Activated CD4-positive, alpha-beta memory T cell treated with anti-CD3 and anti-CD28 coated beads, Interleukin-2, amount 10 ng/mL, durations not matched to agents 7 days and 5 days (primary cell): ENCODE measurements around the gene AMBRA1. TPM values are rescaled to one million over a fixed set of nuclear protein-coding genes. Genes with fewer than 3 reads are reported as not detected.

Experiments used
- CTCF ChIA-PET: fragments of 350-600 bp; sonication (Branson Sonifier 250); formaldehyde crosslinking; loops from one replicate; lab custom pipeline; 2021; ENCODE audit warnings: antibody characterized with exemption, inconsistent platforms; lab: Charles Lee
- POLR2A ChIA-PET: fragments of 350-600 bp; sonication (Branson Sonifier 250); formaldehyde crosslinking; loops from one replicate; lab custom pipeline; 2021; ENCODE audit warnings: antibody characterized with exemption; lab: Charles Lee
- DNase-seq: peaks from one replicate; pipeline ENCODE4 v3.0.0-alpha.2; 2020
- H3K27ac Mint-ChIP-seq: one replicate; pipeline ENCODE4 v1.8.0; 2021; ENCODE audit warnings: mild to moderate bottlenecking, mixed read lengths
- H3K27me3 Mint-ChIP-seq: one replicate; pipeline ENCODE4 v1.8.0; 2021; ENCODE audit warnings: mixed read lengths
- H3K36me3 Mint-ChIP-seq: one replicate; pipeline ENCODE4 v1.8.0; 2021; ENCODE audit warnings: low read depth, mixed read lengths
- H3K4me1 Mint-ChIP-seq: one replicate; pipeline ENCODE4 v1.8.0; 2021; ENCODE audit warnings: mixed read lengths
- H3K4me3 Mint-ChIP-seq: one replicate; pipeline ENCODE4 v1.8.0; 2021; ENCODE audit warnings: mild to moderate bottlenecking, mixed read lengths
- H3K9me3 Mint-ChIP-seq: one replicate; pipeline ENCODE4 v1.8.0; 2021; ENCODE audit warnings: mixed read lengths
- total RNA-seq, 2 experiments: library from RNA; stranded (reverse); gene quantifications; one replicate each; pipeline ENCODE4 v1.2.3, GENCODE V29; 2021

Gene AMBRA1
- total RNA-seq, 2 experiments from 2014 or later: 34.6 to 35.5 TPM

- Mint-ChIP-seq H3K27me3 (no peaks in the 10 kb centered on the region), H3K36me3 (peaks cover 8% of the 10 kb centered on the region), H3K9me3 (no peaks in the 10 kb centered on the region), H3K27ac (no peak overlapping the region), H3K4me3 (no peak overlapping the region), H3K4me1 (no peaks in the 10 kb centered on the region)
- ChIA-PET CTCF (no interaction called here), POLR2A (no interaction called here)
- DNase-seq: no peak
Observed at GRCh38 chr11:46426233-46426991, 167.4 kb downstream of the AMBRA1 start.

- H3K4me1 Mint-ChIP-seq: no peaks in the 10 kb centered on the region
- peaks cover under 1% of the 10 kb centered on the region for H3K36me3 Mint-ChIP-seq
- no peak for DNase-seq
- H3K27me3 Mint-ChIP-seq: no peaks in the 10 kb centered on the region
- H3K9me3 Mint-ChIP-seq: no peaks in the 10 kb centered on the region
- ChIA-PET CTCF (no interaction called here), POLR2A (no interaction called here)
- H3K4me3 Mint-ChIP-seq: no peak overlapping the region
- no peak overlapping the region for H3K27ac Mint-ChIP-seq
Observed at GRCh38 chr11:46422588-46422987, 171.2 kb downstream of the AMBRA1 start.

DNA sequence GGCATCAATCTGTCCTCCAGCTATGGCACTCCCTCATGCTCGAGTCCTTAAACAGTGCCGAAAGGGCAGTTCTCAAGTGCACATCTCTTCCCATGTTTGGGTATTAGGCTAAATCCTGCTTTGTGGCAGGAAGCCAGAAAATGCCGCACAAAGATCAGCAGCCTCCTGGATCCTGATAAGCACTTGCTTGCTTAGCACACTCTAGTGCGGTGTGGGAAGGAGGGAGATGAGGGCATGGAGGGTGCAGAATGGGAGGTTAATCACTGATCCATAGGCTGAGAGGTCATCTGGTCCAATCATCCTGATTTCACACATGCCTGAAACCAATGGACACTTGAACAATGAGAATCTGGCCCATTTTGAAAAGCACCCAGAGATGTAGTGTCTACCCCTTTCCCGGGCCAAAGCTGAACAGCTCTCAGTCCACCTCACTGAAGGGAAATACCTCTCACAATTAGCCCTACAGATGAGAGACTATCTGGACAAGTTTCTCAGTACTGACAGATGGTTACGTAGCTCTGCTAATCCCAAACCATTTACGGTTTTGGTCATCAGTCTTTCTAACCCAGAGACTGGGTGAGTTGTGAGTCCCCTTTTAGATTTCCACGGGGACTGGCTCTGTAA lies 172.5 kb downstream of the AMBRA1 start:
- ChIA-PET POLR2A (no interaction called here), CTCF (interaction anchor here (0.8 kb wide), 1 partner anchor 15 kb away, joined by 3 read pairs; no protein-coding TSS in a partner anchor)
- no peak overlapping the region for H3K27ac Mint-ChIP-seq
- no peak for DNase-seq
- H3K36me3 Mint-ChIP-seq: peaks cover 6% of the 10 kb centered on the region
- no peaks in the 10 kb centered on the region for H3K9me3 Mint-ChIP-seq
- no peaks in the 10 kb centered on the region for H3K27me3 Mint-ChIP-seq
- no peaks in the 10 kb centered on the region for H3K4me1 Mint-ChIP-seq
- H3K4me3 Mint-ChIP-seq: no peak overlapping the region

DNA sequence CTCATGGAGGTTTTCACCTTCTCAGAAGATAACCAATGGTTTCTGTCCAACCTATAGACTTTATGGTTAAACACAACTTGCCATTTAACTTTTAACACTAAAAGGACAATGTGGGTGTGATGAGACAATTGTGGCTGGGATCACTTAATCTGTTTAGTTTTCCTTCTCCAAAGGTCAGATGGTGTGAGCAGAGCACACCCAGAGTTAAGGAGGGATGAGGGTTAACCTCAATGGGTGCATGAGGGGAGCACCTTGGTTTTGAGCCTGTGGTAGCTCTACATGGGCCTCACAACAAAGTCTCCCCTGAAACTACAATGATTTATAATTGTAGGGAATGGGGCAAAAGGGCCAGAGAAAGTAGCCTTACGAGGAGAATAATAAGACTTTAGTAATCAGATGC lies 173.3 kb downstream of the AMBRA1 start:
- no peaks in the 10 kb centered on the region for H3K4me1 Mint-ChIP-seq
- CTCF ChIA-PET: interaction anchor here (0.8 kb wide), 1 partner anchor 16 kb away, joined by 3 read pairs; no protein-coding TSS in a partner anchor
- H3K27ac Mint-ChIP-seq: no peak overlapping the region
- H3K4me3 Mint-ChIP-seq: no peak overlapping the region
- H3K27me3 Mint-ChIP-seq: no peaks in the 10 kb centered on the region
- peaks cover 10% of the 10 kb centered on the region for H3K36me3 Mint-ChIP-seq
- no peak for DNase-seq
- POLR2A ChIA-PET: no interaction called here
- no peaks in the 10 kb centered on the region for H3K9me3 Mint-ChIP-seq

DNA sequence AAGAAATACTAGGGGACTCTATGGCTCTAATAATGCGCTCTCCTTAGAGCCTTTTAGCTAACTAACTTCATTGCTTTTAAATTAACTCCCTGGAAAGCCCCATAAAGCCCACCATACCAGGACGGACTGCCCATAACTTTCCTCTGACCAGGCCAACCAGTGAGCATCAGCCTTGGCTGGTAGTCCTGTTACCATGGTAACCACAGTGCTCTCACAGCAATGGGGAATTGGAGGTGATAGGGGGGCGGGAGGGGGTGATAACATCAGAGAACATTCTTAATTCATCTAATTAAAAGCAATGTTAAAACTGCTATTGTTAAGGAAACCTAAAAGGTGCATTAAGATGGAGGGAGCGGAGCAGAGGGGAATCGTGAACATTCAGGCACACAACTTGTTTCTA lies 175.1 kb downstream of the AMBRA1 start:
- POLR2A ChIA-PET: no interaction called here
- H3K4me1 Mint-ChIP-seq: no peaks in the 10 kb centered on the region
- CTCF ChIA-PET: no interaction called here
- DNase-seq: no peak
- peaks cover 22% of the 10 kb centered on the region for H3K36me3 Mint-ChIP-seq
- no peaks in the 10 kb centered on the region for H3K27me3 Mint-ChIP-seq
- no peak overlapping the region for H3K27ac Mint-ChIP-seq
- H3K4me3 Mint-ChIP-seq: no peak overlapping the region
- no peaks in the 10 kb centered on the region for H3K9me3 Mint-ChIP-seq

- POLR2A ChIA-PET: no interaction called here
- Mint-ChIP-seq H3K4me3 (no peak overlapping the region), H3K4me1 (no peaks in the 10 kb centered on the region), H3K27ac (no peak overlapping the region), H3K36me3 (peaks cover 25% of the 10 kb centered on the region), H3K27me3 (no peaks in the 10 kb centered on the region), H3K9me3 (no peaks in the 10 kb centered on the region)
- no peak for DNase-seq
- CTCF ChIA-PET: no interaction called here
Observed at GRCh38 chr11:46417711-46418110, 176.1 kb downstream of the AMBRA1 start.

DNA sequence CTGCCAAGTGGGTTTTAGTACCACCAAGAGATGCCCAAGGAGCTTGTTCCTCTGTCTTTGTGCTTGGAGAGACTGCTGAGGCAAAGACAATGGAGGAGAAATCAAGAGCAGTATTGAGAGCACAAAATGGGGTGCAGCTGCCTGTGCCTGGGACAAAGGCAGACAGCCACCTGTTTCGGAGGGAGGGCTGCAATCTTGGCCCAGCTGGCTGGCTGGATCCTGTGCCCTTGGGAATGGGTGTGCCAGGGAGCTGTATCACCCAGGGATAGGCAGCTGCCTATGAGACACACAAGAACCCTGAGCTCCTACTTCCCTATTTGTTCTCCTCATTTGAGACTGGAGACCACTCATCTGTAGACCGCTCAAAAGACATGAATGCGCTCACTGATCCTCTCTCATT lies 178.9 kb downstream of the AMBRA1 start:
- H3K36me3 Mint-ChIP-seq: peaks cover 29% of the 10 kb centered on the region
- no peaks in the 10 kb centered on the region for H3K4me1 Mint-ChIP-seq
- no peaks in the 10 kb centered on the region for H3K27me3 Mint-ChIP-seq

GRCh38 chr11:46414466-46414796 lies 179.4 kb downstream of the AMBRA1 start:
- no peaks in the 10 kb centered on the region for H3K4me1 Mint-ChIP-seq
- H3K4me3 Mint-ChIP-seq: no peak overlapping the region
- no peaks in the 10 kb centered on the region for H3K27me3 Mint-ChIP-seq
- POLR2A ChIA-PET: no interaction called here
- H3K9me3 Mint-ChIP-seq: no peaks in the 10 kb centered on the region
- CTCF ChIA-PET: no interaction called here
- no peak for DNase-seq
- H3K27ac Mint-ChIP-seq: no peak overlapping the region
- H3K36me3 Mint-ChIP-seq: peaks cover 29% of the 10 kb centered on the region

More for the DNA sequence above, 178.9 kb downstream of the AMBRA1 start:
- ChIA-PET CTCF (no interaction called here), POLR2A (no interaction called here)
- no peak overlapping the region for H3K4me3 Mint-ChIP-seq
- no peak overlapping the region for H3K27ac Mint-ChIP-seq
- no peak for DNase-seq
- no peaks in the 10 kb centered on the region for H3K9me3 Mint-ChIP-seq

DNA sequence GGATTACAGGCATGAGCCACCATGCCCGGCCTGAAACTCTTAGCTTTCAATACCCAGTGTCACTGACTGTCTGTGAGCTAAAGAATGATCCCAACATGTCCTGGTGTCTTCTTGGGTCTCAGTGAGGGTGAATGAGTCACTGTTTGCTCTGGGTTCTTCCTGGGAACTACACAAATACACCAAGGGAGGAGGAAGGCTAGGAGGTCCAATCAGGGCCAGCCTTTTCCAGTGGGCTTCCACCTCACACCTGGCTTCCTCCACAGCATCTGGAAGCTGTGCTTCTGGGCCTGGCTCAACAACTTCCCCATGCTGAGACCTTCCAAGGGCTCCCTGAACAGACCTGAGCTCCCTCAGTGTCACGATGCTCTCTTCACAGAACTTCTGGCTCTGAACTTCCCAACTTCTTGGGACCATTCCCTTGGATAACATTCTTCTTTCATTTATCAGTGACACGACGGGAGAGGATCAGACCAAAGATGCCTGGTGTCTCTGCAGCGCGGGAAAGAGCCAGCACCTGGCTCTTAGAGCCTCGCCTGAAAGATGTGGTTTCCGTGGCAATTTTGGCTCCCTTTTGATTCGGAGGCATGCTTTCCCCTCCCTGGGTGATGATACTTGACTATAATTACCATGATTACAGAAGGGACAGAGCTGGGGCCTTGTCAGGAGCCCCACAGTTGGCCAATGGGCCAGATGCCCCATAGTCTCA lies 179.9 kb downstream of the AMBRA1 start:
- H3K27me3 Mint-ChIP-seq: no peaks in the 10 kb centered on the region
- H3K27ac Mint-ChIP-seq: no peak overlapping the region
- H3K36me3 Mint-ChIP-seq: peaks cover 29% of the 10 kb centered on the region
- H3K9me3 Mint-ChIP-seq: no peaks in the 10 kb centered on the region
- H3K4me3 Mint-ChIP-seq: no peak overlapping the region
- no peaks in the 10 kb centered on the region for H3K4me1 Mint-ChIP-seq
- ChIA-PET POLR2A (no interaction called here), CTCF (interaction anchor here (1.5 kb wide), 1 partner anchor 115 kb away, joined by 5 read pairs; no protein-coding TSS in a partner anchor)
- DNase-seq: no peak

GRCh38 chr11:46410021-46410420 lies 183.8 kb downstream of the AMBRA1 start:
- no peaks in the 10 kb centered on the region for H3K4me1 Mint-ChIP-seq
- H3K9me3 Mint-ChIP-seq: no peaks in the 10 kb centered on the region
- peaks cover 24% of the 10 kb centered on the region for H3K36me3 Mint-ChIP-seq
- no peak overlapping the region for H3K4me3 Mint-ChIP-seq
- POLR2A ChIA-PET: no interaction called here
- no peaks in the 10 kb centered on the region for H3K27me3 Mint-ChIP-seq
- H3K27ac Mint-ChIP-seq: no peak overlapping the region
- CTCF ChIA-PET: interaction anchor here (1.7 kb wide), 1 partner anchor 12 kb away, joined by 3 read pairs; no protein-coding TSS in a partner anchor
- DNase-seq: no peak

- H3K36me3 Mint-ChIP-seq: peaks cover 18% of the 10 kb centered on the region
- POLR2A ChIA-PET: interaction anchor here (0.7 kb wide), 1 partner anchor 224 kb away, joined by 4 read pairs; no protein-coding TSS in a partner anchor
Observed at GRCh38 chr11:46408407-46408986, 185.3 kb downstream of the AMBRA1 start.

DNA sequence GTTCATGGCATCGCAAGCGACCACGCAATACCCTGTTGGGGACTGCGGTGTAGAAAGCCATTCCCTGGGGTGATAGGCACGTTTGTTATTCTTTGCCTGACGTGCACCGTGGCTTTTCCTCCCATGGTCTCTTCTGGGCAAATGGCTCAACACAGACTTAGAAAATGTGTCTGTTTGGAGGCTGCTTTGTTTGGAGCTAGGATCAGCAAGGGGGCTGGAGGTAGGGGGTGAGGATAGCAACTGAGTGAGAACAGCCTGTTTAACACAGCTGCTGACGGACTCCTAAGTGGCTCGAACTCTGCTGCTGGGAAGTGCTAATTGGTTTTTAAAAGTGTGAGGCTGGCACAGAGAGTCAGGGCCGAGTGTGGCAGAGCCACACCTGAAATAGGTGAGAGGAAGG lies 186.2 kb downstream of the AMBRA1 start:
- no peak for DNase-seq
- CTCF ChIA-PET: interaction anchor here (0.7 kb wide), 1 partner anchor 19 kb away, joined by 3 read pairs; no protein-coding TSS in a partner anchor
- peaks cover 19% of the 10 kb centered on the region for H3K36me3 Mint-ChIP-seq
- POLR2A ChIA-PET: no interaction called here
- no peak overlapping the region for H3K27ac Mint-ChIP-seq
- H3K4me3 Mint-ChIP-seq: no peak overlapping the region
- H3K4me1 Mint-ChIP-seq: no peaks in the 10 kb centered on the region
- no peaks in the 10 kb centered on the region for H3K27me3 Mint-ChIP-seq
- H3K9me3 Mint-ChIP-seq: no peaks in the 10 kb centered on the region

More at GRCh38 chr11:46408407-46408986, 185.3 kb downstream of the AMBRA1 start:
- no peaks in the 10 kb centered on the region for H3K9me3 Mint-ChIP-seq
- DNase-seq: no peak
- H3K4me3 Mint-ChIP-seq: no peak overlapping the region
- H3K27ac Mint-ChIP-seq: no peak overlapping the region
- no peaks in the 10 kb centered on the region for H3K27me3 Mint-ChIP-seq
- CTCF ChIA-PET: interaction anchor here (0.6 to 0.7 kb wide), 2 partner anchors 20 to 187 kb away, joined by 3 read pairs; no protein-coding TSS in a partner anchor
- H3K4me1 Mint-ChIP-seq: no peaks in the 10 kb centered on the region
